Measurements from ENCODE around the gene RTTN. TPM values are rescaled to one million over a fixed set of nuclear protein-coding genes. Genes with fewer than 3 reads are reported as not detected.

The RTTN gene
- total RNA-seq, 1 experiment from 2014 or later = 25.9 TPM

- ChIA-PET POLR2A (ENCODE audit: low non-redundant PET) (no interaction called here), CTCF (no interaction called here)
- intact Hi-C loops (cut with micrococcal nuclease; ENCODE audit: unreplicated experiment) = no loop called here
- H3K4me3 ChIP-seq (ENCODE audit: low read depth, low read length, poor library complexity, severe bottlenecking) = no peak overlapping the region
- H3K27ac ChIP-seq (ENCODE audit: low read depth, low read length, poor library complexity, severe bottlenecking) = no peak overlapping the region
- peaks cover 8% of the 10 kb centered on the region for H3K36me3 ChIP-seq (ENCODE audit: insufficient read depth, low read length, poor library complexity, severe bottlenecking)
- no peak for DNase-seq (ENCODE audit: low spot score)
- BruUV-seq (replicated peaks) = no TSS peak
- no peaks in the 10 kb centered on the region for H3K4me1 ChIP-seq (ENCODE audit: insufficient read depth, low read length, poor library complexity, severe bottlenecking)
- no peak for TF ChIP-seq EZH2 (IDR thresholded peaks at IDR 0.05; ENCODE audit: borderline replicate concordance, low read depth, low read length, poor library complexity, severe bottlenecking)
- TF ChIP-seq, protein P1, sequence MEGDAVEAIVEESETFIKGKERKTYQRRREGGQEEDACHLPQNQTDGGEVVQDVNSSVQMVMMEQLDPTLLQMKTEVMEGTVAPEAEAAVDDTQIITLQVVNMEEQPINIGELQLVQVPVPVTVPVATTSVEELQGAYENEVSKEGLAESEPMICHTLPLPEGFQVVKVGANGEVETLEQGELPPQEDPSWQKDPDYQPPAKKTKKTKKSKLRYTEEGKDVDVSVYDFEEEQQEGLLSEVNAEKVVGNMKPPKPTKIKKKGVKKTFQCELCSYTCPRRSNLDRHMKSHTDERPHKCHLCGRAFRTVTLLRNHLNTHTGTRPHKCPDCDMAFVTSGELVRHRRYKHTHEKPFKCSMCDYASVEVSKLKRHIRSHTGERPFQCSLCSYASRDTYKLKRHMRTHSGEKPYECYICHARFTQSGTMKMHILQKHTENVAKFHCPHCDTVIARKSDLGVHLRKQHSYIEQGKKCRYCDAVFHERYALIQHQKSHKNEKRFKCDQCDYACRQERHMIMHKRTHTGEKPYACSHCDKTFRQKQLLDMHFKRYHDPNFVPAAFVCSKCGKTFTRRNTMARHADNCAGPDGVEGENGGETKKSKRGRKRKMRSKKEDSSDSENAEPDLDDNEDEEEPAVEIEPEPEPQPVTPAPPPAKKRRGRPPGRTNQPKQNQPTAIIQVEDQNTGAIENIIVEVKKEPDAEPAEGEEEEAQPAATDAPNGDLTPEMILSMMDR (conservative IDR thresholded peaks at IDR 0.05; ENCODE audit: low read depth, low read length) = no peak
- no peaks in the 10 kb centered on the region for H3K27me3 ChIP-seq (replicated peaks; ENCODE audit: insufficient read depth, low read depth, low read length, poor library complexity)
- no peaks in the 10 kb centered on the region for H3K9me3 ChIP-seq (ENCODE audit: low read depth, low read length, poor library complexity, severe bottlenecking)
Observed at GRCh38 chr18:70160073-70160678, 45.3 kb downstream of the RTTN start.

- CTCF ChIA-PET = no interaction called here
- no TSS peak for BruUV-seq (replicated peaks)
- Histone ChIP-seq H3K4me3 (ENCODE audit: low read depth, low read length, poor library complexity, severe bottlenecking) (no peak overlapping the region), H3K4me1 (ENCODE audit: insufficient read depth, low read length, poor library complexity, severe bottlenecking) (no peaks in the 10 kb centered on the region), H3K36me3 (ENCODE audit: insufficient read depth, low read length, poor library complexity, severe bottlenecking) (peaks cover 8% of the 10 kb centered on the region), H3K27ac (ENCODE audit: low read depth, low read length, poor library complexity, severe bottlenecking) (no peak overlapping the region), H3K27me3 (replicated peaks; ENCODE audit: insufficient read depth, low read depth, low read length, poor library complexity) (no peaks in the 10 kb centered on the region), H3K9me3 (ENCODE audit: low read depth, low read length, poor library complexity, severe bottlenecking) (no peaks in the 10 kb centered on the region)
- intact Hi-C loops (cut with micrococcal nuclease; ENCODE audit: unreplicated experiment) = no loop called here
- POLR2A ChIA-PET (ENCODE audit: low non-redundant PET) = no interaction called here
- DNase-seq (ENCODE audit: low spot score) = no peak
- TF ChIP-seq, protein P1 (conservative IDR thresholded peaks at IDR 0.05; ENCODE audit: low read depth, low read length) = no peak
- no peak for TF ChIP-seq EZH2 (IDR thresholded peaks at IDR 0.05; ENCODE audit: borderline replicate concordance, low read depth, low read length, poor library complexity, severe bottlenecking)
Observed at GRCh38 chr18:70158992-70159717, 46.3 kb downstream of the RTTN start.

DNA sequence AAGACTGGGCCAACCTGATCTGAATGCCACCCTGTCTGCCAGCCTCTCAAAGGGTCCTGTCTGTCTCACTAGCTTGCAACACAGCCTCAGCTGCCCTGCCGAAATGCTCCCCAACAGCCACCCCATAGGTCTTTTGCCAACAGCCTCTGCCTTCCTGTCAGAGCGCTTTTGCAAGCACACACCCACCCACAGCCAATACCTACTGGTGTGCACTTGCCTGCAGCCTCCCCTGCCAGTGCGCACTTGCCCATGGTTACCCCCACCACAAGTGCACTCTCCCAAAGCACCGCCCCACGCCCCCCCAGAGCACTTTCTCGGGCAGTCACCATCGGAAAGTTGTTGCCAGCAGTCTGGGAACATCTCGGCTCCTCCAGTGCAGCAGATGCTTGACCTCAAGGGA, 48.6 kb downstream of the RTTN start:
- Histone ChIP-seq H3K27me3 (replicated peaks; ENCODE audit: insufficient read depth, low read depth, low read length, poor library complexity) (no peaks in the 10 kb centered on the region), H3K4me1 (ENCODE audit: insufficient read depth, low read length, poor library complexity, severe bottlenecking) (no peaks in the 10 kb centered on the region), H3K4me3 (ENCODE audit: low read depth, low read length, poor library complexity, severe bottlenecking) (no peak overlapping the region), H3K36me3 (ENCODE audit: insufficient read depth, low read length, poor library complexity, severe bottlenecking) (no peaks in the 10 kb centered on the region), H3K9me3 (ENCODE audit: low read depth, low read length, poor library complexity, severe bottlenecking) (no peaks in the 10 kb centered on the region), H3K27ac (ENCODE audit: low read depth, low read length, poor library complexity, severe bottlenecking) (no peak overlapping the region)
- CTCF ChIA-PET = no interaction called here
- POLR2A ChIA-PET (ENCODE audit: low non-redundant PET) = no interaction called here
- intact Hi-C loops (cut with micrococcal nuclease; ENCODE audit: unreplicated experiment) = no loop called here
- no TSS peak for BruUV-seq (replicated peaks)
- DNase-seq (ENCODE audit: low spot score) = no peak
- TF ChIP-seq EZH2 (IDR thresholded peaks at IDR 0.05; ENCODE audit: borderline replicate concordance, low read depth, low read length, poor library complexity, severe bottlenecking) = no peak
- TF ChIP-seq, protein P1 (conservative IDR thresholded peaks at IDR 0.05; ENCODE audit: low read depth, low read length) = no peak
